Effector memory CD8-positive, alpha-beta T cell (primary cell): ENCODE measurements around the gene INIP.
"Not testable (repeated sequence)": the region's sequence is repeated elsewhere in the genome, so short reads cannot be mapped to it uniquely, and the experiment has no call there.

Experiments
- ATAC-seq: fragments of 150-1000 bp; cut with Tn5 transposase; replicated peaks from 2 replicates; pipeline ENCODE4 v1.10.0; 2021; ENCODE audit warnings: mild to moderate bottlenecking, moderate library complexity
- DNase-seq, 3 experiments: peaks; one replicate each; pipeline ENCODE4 v3.0.0; 2021
- H3K27ac Mint-ChIP-seq, 2 donors: one replicate each; pipeline ENCODE4 v1.8.0; 2022; ENCODE audit warnings: mild to moderate bottlenecking in 2 of 2, mixed read lengths in 2 of 2, moderate library complexity in 2 of 2
- H3K27me3 Mint-ChIP-seq, 2 donors: one replicate each; pipeline ENCODE4 v1.8.0; 2022; ENCODE audit warnings: mixed read lengths in 2 of 2
- H3K36me3 Mint-ChIP-seq: one replicate; pipeline ENCODE4 v1.8.0; 2022; ENCODE audit warnings: mild to moderate bottlenecking, moderate library complexity, mixed read lengths; ENCODE audit not compliant: insufficient read depth
- H3K4me1 Mint-ChIP-seq, 2 donors: one replicate each; pipeline ENCODE4 v1.8.0; 2022; ENCODE audit warnings: low read depth in 2 of 2, mixed read lengths in 2 of 2
- H3K4me3 Mint-ChIP-seq, 2 donors: one replicate each; pipeline ENCODE4 v1.8.0; 2022; ENCODE audit warnings: mild to moderate bottlenecking in 2 of 2, mixed read lengths in 2 of 2, moderate library complexity in 2 of 2
- H3K9me3 Mint-ChIP-seq, 2 donors: one replicate each; pipeline ENCODE4 v1.8.0; 2022; ENCODE audit warnings: mixed read lengths in 2 of 2

Gene INIP

DNA sequence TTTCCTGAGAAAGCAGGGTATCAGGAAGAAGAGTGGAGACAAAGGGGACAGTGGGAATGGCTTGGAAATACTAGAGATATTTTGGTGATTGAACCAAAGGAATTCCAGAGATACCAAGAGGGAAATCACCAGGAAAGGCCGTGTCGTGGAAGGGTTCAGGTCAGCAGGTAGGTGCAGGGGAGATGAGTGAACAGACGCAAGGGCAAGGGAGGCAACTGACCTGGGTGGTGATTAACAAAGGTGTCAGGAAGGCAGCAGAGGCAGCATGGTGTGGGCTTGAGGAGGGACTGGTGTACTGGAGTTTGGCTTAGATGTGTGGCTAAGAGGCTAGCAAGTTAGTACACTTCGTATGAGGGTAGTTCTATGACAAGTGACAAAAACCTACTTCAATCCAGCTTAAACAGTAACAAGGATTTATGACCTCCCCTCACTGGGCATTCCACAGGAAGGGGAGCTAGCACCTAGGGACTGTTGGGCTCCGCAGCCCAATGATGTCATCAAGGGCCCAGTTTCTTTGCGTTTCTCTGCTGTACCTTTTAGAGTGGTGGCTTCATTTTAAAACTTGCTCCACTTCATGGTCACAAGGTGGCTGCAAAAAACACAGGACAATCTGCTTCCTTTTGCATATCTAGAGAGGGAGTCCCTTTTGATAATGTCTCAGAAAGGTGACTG lies 37.0 kb downstream of the INIP start:
- Mint-ChIP-seq H3K36me3 (peaks cover 4% of the 10 kb centered on the region), H3K4me1 (no peaks in the 10 kb centered on the region), H3K4me3 (no peak overlapping the region), H3K27ac (no peak overlapping the region), H3K27me3 (peaks cover 0 to 16% of the 10 kb centered on the region in 2 donors), H3K9me3 (peaks cover 11 to 14% of the 10 kb centered on the region in 2 donors)
- DNase-seq: no peak
- no peak for ATAC-seq

- ATAC-seq (no peak), DNase-seq (no peak)
- peaks cover 2% of the 10 kb centered on the region for H3K36me3 Mint-ChIP-seq
- no peak overlapping the region for H3K4me3 Mint-ChIP-seq
- H3K27ac Mint-ChIP-seq: no peak overlapping the region
- no peaks in the 10 kb centered on the region for H3K4me1 Mint-ChIP-seq
- peaks cover 11 to 14% of the 10 kb centered on the region in 2 donors for H3K9me3 Mint-ChIP-seq
- peaks cover 0 to 25% of the 10 kb centered on the region in 2 donors for H3K27me3 Mint-ChIP-seq
Observed at GRCh38 chr9:112677040-112677439, 40.9 kb downstream of the INIP start.

DNA sequence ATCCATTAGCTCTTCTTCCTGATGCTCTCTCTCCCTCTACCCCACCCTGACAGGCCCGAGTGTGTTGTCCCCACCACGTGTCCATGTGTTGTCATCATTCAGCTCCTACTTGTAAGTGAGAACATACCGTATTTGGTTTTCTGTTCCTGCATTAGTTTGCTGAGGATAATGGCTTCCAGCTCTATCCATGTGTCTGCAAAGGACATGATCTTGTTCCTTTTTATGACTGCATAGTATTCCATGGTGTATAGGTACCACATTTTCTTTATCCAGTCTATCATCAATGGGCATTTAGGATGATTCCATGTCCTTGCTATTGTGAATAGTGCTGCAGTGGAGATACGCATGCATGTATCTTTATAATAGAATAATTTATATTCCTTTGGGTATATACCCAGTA lies 44.7 kb downstream of the INIP start:
- H3K27ac Mint-ChIP-seq, ATAC-seq, H3K4me3 Mint-ChIP-seq, H3K4me1 Mint-ChIP-seq, H3K36me3 Mint-ChIP-seq, DNase-seq: not testable (repeated sequence)
- peaks cover 0 to 15% of the 10 kb centered on the region in 2 donors for H3K27me3 Mint-ChIP-seq
- H3K9me3 Mint-ChIP-seq: peaks cover 7 to 14% of the 10 kb centered on the region in 2 donors

GRCh38 chr9:112670991-112671625 lies 46.8 kb downstream of the INIP start:
- H3K27ac Mint-ChIP-seq: no peak overlapping the region
- DNase-seq (no peak), ATAC-seq (no peak)
- H3K36me3 Mint-ChIP-seq: peaks cover 2% of the 10 kb centered on the region
- H3K4me3 Mint-ChIP-seq: no peak overlapping the region
- H3K27me3 Mint-ChIP-seq: peaks cover 0 to 15% of the 10 kb centered on the region in 2 donors
- no peaks in the 10 kb centered on the region for H3K9me3 Mint-ChIP-seq
- H3K4me1 Mint-ChIP-seq: no peaks in the 10 kb centered on the region

DNA sequence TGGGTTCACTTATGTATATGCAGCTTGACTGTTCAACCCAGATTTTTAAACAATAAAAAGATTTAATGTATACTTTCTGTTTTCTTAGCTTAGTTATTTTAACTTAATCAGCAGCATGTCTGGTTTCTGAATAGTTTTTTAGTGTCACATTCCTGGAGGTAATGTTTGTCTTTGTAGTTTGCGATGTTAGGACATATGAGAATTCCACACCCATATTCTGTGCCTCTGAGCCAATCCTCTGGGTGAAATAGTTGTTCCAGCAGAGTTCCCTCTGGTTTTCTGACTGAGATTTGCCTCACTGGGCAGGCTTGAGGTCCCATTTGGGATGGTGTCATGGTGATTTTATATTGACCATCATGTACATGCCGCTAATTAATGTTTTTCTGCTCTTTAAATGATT lies 48.6 kb downstream of the INIP start:
- Mint-ChIP-seq H3K27me3 (peaks cover 0 to 6% of the 10 kb centered on the region in 2 donors), H3K4me3 (no peak overlapping the region), H3K4me1 (no peaks in the 10 kb centered on the region), H3K27ac (no peak overlapping the region), H3K9me3 (no peaks in the 10 kb centered on the region), H3K36me3 (no peaks in the 10 kb centered on the region)
- ATAC-seq (no peak), DNase-seq (no peak)

DNA sequence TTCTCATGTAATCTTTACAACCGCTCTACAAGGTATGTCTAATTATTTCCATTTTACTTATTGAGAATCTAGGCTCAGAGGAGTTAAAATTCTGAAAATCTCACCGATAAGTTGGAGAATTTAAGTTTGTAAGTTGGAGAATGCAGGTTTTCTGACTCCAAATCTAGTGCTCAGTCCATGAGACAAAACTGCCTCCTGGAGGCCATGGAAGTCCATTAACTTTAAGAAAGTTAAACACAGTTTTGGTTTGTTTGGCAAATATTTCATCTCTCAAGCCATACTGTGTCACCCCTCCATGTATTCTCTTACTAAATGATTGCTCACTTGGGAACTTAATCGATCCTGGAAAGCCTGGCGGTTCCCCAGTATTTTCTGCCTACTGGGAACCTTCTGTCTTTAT lies 52.6 kb downstream of the INIP start:
- Mint-ChIP-seq H3K4me3 (no peak overlapping the region), H3K27me3 (peaks cover 0 to 6% of the 10 kb centered on the region in 2 donors), H3K27ac (no peak overlapping the region), H3K36me3 (no peaks in the 10 kb centered on the region), H3K4me1 (no peaks in the 10 kb centered on the region), H3K9me3 (no peaks in the 10 kb centered on the region)
- ATAC-seq (no peak), DNase-seq (no peak)

- H3K36me3 Mint-ChIP-seq: no peaks in the 10 kb centered on the region
- no peaks in the 10 kb centered on the region for H3K9me3 Mint-ChIP-seq
- ATAC-seq (no peak), DNase-seq (no peak)
- H3K27me3 Mint-ChIP-seq: peaks cover 0 to 6% of the 10 kb centered on the region in 2 donors
- H3K4me3 Mint-ChIP-seq: no peak overlapping the region
- no peaks in the 10 kb centered on the region for H3K4me1 Mint-ChIP-seq
- H3K27ac Mint-ChIP-seq: no peak overlapping the region
Observed at GRCh38 chr9:112664531-112664930, 53.4 kb downstream of the INIP start.

DNA sequence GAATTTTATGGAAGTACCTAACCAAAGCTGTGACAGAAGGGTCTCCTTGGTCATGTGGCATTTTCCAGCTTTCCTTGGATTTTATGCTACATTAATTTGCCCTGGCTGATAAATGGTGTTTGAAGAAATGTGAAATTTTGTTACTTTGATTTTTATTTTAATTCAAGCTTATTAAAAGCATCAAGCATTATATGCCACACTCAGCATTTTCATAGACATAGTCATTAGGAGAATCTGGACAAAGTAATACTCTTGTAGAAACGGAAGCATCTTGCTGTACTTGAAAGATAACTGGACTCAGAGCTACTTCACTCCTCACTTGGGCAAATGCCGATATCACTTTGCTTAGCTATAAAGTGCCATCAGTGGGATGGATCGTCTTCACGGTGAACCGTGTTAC lies 54.2 kb downstream of the INIP start:
- no peak for DNase-seq
- Mint-ChIP-seq H3K27me3 (peaks cover 0 to 6% of the 10 kb centered on the region in 2 donors), H3K4me1 (no peaks in the 10 kb centered on the region), H3K4me3 (no peak overlapping the region), H3K27ac (no peak overlapping the region), H3K9me3 (no peaks in the 10 kb centered on the region), H3K36me3 (no peaks in the 10 kb centered on the region)
- ATAC-seq: no peak

DNA sequence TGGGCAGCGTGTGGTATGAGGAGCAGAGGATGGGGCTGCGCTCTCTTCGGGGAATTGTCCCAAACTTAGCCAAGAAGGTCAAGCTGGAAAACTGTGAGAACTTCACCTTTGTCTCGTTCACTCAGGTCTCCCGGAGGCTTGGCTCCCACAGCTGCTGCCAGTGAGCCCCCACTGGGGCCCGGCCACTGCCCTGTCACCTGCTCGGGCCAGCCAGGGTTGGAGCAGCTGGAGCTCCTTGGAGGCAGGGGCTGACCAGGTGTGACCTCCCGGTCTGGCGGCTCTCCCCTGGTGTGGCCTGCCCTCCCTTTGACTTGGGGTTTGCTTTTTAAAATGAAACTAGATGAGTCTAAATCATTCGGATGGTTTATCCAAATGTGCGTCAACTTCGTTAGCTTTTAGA lies 58.0 kb downstream of the INIP start:
- H3K4me1 Mint-ChIP-seq: no peaks in the 10 kb centered on the region
- DNase-seq (no peak), ATAC-seq (no peak)
- H3K27ac Mint-ChIP-seq: no peak overlapping the region
- H3K4me3 Mint-ChIP-seq: no peak overlapping the region
- H3K36me3 Mint-ChIP-seq: peaks cover 6% of the 10 kb centered on the region
- no peaks in the 10 kb centered on the region for H3K27me3 Mint-ChIP-seq
- H3K9me3 Mint-ChIP-seq: no peaks in the 10 kb centered on the region

- Mint-ChIP-seq H3K9me3 (no peaks in the 10 kb centered on the region), H3K4me1 (no peaks in the 10 kb centered on the region), H3K4me3 (no peak overlapping the region), H3K27me3 (no peaks in the 10 kb centered on the region), H3K27ac (no peak overlapping the region), H3K36me3 (peaks cover 6% of the 10 kb centered on the region)
- ATAC-seq: no peak
- no peak for DNase-seq
Observed at GRCh38 chr9:112655668-112656067, 62.2 kb downstream of the INIP start.

GRCh38 chr9:112654282-112654681 lies 63.6 kb downstream of the INIP start:
- no peak for ATAC-seq
- DNase-seq: no peak
- Mint-ChIP-seq H3K27ac (no peak overlapping the region), H3K36me3 (peaks cover 6% of the 10 kb centered on the region), H3K4me1 (no peaks in the 10 kb centered on the region), H3K4me3 (no peak overlapping the region), H3K9me3 (peaks cover 0 to 2% of the 10 kb centered on the region in 2 donors), H3K27me3 (no peaks in the 10 kb centered on the region)

- no peaks in the 10 kb centered on the region for H3K4me1 Mint-ChIP-seq
- no peaks in the 10 kb centered on the region for H3K36me3 Mint-ChIP-seq
- ATAC-seq: no peak
- H3K27ac Mint-ChIP-seq: no peak overlapping the region
- H3K4me3 Mint-ChIP-seq: no peak overlapping the region
- H3K27me3 Mint-ChIP-seq: peaks cover 0 to 8% of the 10 kb centered on the region in 2 donors
- H3K9me3 Mint-ChIP-seq: peaks cover 8 to 11% of the 10 kb centered on the region in 2 donors
- no peak for DNase-seq
Observed at GRCh38 chr9:112648624-112649023, 69.3 kb downstream of the INIP start.

DNA sequence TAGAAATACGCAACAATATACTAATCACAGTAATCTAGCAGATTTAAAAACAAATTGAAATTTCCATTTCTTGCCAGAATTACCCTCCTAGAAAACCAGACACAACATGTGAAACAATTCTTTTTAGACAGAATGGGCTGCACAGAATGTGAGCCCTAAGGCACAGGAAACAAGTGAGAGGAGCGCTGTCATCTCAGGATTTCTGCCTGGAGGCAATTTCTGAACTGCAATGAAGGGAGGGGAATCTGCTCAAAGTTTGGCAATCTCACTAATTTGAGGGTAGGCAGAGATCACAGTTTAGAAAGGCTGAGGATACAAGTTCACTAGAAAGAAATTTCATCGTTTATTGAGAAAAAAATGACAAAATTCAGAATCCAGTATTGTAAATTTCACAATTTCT lies 70.3 kb downstream of the INIP start:
- no peak for DNase-seq
- Mint-ChIP-seq H3K27me3 (peaks cover 2 to 12% of the 10 kb centered on the region in 2 donors), H3K27ac (no peak overlapping the region), H3K9me3 (peaks cover 8 to 11% of the 10 kb centered on the region in 2 donors), H3K36me3 (no peaks in the 10 kb centered on the region), H3K4me3 (no peak overlapping the region), H3K4me1 (no peaks in the 10 kb centered on the region)
- ATAC-seq: no peak

DNA sequence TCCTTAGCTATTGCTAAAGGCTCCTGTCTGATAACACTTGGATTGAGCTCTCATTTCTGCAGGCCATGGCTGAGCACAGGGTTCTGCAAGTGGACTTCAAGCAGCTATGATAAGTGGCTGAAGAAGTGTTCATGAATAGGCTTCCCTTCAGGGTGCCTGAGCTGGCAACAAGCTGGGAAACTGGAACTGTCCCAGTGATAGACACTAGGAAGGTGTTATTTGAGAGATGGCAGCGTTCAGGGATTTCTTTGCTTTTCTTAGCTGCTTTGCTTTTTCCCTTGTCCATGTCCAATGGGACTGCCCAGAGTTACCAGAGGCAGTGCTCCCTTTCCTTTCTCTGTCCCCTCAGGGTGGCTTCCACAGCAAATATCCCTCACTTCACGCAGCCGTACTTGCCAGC lies 75.8 kb downstream of the INIP start:
- no peak for ATAC-seq
- Mint-ChIP-seq H3K36me3 (no peaks in the 10 kb centered on the region), H3K9me3 (peaks cover 13 to 14% of the 10 kb centered on the region in 2 donors), H3K27ac (no peak overlapping the region), H3K4me1 (no peaks in the 10 kb centered on the region), H3K27me3 (peaks cover 9 to 23% of the 10 kb centered on the region in 2 donors), H3K4me3 (no peak overlapping the region)
- no peak for DNase-seq
